ENCODE results near the gene CAP1. TPM values are rescaled to one million over a fixed set of nuclear protein-coding genes. Genes with fewer than 3 reads are reported as not detected.
A peak's percentile ranks its signal among the peaks of the same experiment; 100 is the strongest.

The CAP1 gene
- total and polyA plus RNA-seq, 9 of the 15 experiments (the other 6 are each of a cell fraction or from before 2014, with no cell fraction given): 230 to 658 (median 281) TPM

DNA sequence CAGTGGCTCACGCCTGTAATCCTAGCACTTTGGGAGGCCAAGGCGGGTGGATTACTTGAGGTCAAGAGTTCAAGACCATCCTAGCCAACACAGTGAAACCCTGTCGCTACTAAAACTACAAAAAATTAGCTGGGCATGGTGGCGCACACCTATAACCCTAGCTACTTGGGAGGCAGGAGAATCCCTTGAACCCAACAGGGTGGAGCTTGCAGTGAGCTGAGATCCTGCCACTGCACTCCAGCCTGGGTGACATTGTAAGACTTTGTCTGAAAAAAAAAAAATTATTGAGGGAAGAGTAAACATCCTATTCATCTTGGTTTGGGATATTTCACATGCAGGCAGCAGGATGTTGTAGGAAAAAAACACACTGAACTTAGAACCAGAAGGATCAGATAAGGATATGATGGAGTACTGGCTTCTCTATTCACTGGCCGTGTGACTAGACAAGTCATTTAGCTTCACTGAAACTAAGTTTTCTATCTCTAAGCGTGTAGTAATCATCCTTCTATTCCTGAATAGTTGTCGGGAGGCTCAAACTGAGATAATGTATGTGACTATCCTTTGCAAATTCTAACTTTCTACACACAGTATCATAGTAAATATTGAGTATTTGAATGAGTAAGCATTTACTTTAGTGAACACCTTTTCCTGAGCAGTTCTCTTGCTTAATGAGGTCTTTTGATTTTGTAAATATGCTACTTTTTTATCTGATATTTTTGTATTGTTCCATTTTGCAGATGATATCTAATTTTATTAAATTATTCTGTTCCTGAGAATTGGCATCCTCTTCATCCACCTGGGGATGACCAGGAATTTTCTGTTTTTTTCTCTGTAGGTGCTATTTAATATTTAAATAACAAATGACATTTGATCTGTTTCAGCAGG lies 18.2 kb downstream of the CAP1 start (continued):
- TF ChIP-seq PRMT5 (CRISPR knock-in tag; IDR thresholded peaks at IDR 0.05) (no peak), HMG20B (CRISPR knock-in tag; IDR thresholded peaks at IDR 0.05) (no peak), L3MBTL2 (IDR thresholded peaks at IDR 0.05) (no peak), STAT5B (CRISPR knock-in tag; IDR thresholded peaks at IDR 0.05) (no peak), SUPT5H (IDR thresholded peaks at IDR 0.05) (no peak), SMAD4 (CRISPR knock-in tag; conservative IDR thresholded peaks at IDR 0.05) (peak; percentile 29; the same call in 1 of the 2 replicates), GTF2E2 (tag; IDR thresholded peaks at IDR 0.05) (no peak), ZNF324 (CRISPR knock-in tag; IDR thresholded peaks at IDR 0.05) (no peak), MCM7 (IDR thresholded peaks at IDR 0.05) (no peak), BRF1 (IDR thresholded peaks at IDR 0.05; ENCODE audit: borderline replicate concordance, extremely low read depth, insufficient read length) (no peak), HDAC8 (tag; IDR thresholded peaks at IDR 0.05) (no peak), ARID2 (IDR thresholded peaks at IDR 0.05) (no peak), GABPB2 (CRISPR knock-in tag; conservative IDR thresholded peaks at IDR 0.05) (no peak)
- TF ChIP-seq, protein P1, sequence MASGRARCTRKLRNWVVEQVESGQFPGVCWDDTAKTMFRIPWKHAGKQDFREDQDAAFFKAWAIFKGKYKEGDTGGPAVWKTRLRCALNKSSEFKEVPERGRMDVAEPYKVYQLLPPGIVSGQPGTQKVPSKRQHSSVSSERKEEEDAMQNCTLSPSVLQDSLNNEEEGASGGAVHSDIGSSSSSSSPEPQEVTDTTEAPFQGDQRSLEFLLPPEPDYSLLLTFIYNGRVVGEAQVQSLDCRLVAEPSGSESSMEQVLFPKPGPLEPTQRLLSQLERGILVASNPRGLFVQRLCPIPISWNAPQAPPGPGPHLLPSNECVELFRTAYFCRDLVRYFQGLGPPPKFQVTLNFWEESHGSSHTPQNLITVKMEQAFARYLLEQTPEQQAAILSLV (tag; IDR thresholded peaks at IDR 0.05): no peak
- TF ChIP-seq, protein P2, sequence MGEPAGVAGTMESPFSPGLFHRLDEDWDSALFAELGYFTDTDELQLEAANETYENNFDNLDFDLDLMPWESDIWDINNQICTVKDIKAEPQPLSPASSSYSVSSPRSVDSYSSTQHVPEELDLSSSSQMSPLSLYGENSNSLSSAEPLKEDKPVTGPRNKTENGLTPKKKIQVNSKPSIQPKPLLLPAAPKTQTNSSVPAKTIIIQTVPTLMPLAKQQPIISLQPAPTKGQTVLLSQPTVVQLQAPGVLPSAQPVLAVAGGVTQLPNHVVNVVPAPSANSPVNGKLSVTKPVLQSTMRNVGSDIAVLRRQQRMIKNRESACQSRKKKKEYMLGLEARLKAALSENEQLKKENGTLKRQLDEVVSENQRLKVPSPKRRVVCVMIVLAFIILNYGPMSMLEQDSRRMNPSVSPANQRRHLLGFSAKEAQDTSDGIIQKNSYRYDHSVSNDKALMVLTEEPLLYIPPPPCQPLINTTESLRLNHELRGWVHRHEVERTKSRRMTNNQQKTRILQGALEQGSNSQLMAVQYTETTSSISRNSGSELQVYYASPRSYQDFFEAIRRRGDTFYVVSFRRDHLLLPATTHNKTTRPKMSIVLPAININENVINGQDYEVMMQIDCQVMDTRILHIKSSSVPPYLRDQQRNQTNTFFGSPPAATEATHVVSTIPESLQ (CRISPR knock-in tag; IDR thresholded peaks at IDR 0.05): 0 out of 2 replicates have a peak, but pooled peaks have one; percentile 25
- TF ChIP-seq, protein P3, sequence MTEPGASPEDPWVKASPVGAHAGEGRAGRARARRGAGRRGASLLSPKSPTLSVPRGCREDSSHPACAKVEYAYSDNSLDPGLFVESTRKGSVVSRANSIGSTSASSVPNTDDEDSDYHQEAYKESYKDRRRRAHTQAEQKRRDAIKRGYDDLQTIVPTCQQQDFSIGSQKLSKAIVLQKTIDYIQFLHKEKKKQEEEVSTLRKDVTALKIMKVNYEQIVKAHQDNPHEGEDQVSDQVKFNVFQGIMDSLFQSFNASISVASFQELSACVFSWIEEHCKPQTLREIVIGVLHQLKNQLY (CRISPR knock-in tag; conservative IDR thresholded peaks at IDR 0.05): no peak; a peak in 1 of 4 replicates
- TF ChIP-seq, protein P4, sequence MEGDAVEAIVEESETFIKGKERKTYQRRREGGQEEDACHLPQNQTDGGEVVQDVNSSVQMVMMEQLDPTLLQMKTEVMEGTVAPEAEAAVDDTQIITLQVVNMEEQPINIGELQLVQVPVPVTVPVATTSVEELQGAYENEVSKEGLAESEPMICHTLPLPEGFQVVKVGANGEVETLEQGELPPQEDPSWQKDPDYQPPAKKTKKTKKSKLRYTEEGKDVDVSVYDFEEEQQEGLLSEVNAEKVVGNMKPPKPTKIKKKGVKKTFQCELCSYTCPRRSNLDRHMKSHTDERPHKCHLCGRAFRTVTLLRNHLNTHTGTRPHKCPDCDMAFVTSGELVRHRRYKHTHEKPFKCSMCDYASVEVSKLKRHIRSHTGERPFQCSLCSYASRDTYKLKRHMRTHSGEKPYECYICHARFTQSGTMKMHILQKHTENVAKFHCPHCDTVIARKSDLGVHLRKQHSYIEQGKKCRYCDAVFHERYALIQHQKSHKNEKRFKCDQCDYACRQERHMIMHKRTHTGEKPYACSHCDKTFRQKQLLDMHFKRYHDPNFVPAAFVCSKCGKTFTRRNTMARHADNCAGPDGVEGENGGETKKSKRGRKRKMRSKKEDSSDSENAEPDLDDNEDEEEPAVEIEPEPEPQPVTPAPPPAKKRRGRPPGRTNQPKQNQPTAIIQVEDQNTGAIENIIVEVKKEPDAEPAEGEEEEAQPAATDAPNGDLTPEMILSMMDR (IDR thresholded peaks at IDR 0.05 in 2 of 3, conservative IDR thresholded peaks at IDR 0.05 in 1 of 3; ENCODE audit: insufficient read depth in 2 of 3, low read depth in 1 of 3, low read length in 3 of 3): no peak
- TF ChIP-seq, protein P5, sequence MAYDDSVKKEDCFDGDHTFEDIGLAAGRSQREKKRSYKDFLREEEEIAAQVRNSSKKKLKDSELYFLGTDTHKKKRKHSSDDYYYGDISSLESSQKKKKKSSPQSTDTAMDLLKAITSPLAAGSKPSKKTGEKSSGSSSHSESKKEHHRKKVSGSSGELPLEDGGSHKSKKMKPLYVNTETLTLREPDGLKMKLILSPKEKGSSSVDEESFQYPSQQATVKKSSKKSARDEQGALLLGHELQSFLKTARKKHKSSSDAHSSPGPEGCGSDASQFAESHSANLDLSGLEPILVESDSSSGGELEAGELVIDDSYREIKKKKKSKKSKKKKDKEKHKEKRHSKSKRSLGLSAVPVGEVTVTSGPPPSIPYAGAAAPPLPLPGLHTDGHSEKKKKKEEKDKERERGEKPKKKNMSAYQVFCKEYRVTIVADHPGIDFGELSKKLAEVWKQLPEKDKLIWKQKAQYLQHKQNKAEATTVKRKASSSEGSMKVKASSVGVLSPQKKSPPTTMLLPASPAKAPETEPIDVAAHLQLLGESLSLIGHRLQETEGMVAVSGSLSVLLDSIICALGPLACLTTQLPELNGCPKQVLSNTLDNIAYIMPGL (CRISPR knock-in tag; IDR thresholded peaks at IDR 0.05): no peak
- TF ChIP-seq, protein P6, sequence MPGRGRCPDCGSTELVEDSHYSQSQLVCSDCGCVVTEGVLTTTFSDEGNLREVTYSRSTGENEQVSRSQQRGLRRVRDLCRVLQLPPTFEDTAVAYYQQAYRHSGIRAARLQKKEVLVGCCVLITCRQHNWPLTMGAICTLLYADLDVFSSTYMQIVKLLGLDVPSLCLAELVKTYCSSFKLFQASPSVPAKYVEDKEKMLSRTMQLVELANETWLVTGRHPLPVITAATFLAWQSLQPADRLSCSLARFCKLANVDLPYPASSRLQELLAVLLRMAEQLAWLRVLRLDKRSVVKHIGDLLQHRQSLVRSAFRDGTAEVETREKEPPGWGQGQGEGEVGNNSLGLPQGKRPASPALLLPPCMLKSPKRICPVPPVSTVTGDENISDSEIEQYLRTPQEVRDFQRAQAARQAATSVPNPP (IDR thresholded peaks at IDR 0.05; ENCODE audit: borderline replicate concordance, insufficient read depth, insufficient read length): no peak
